HepG2 (cell line): ENCODE results near the gene UGCG. TPM values are rescaled to one million over a fixed set of nuclear protein-coding genes. Genes with fewer than 3 reads are reported as not detected.

Source experiments
- ATAC-seq: fragments of 200-7000 bp; cut with Tn5 transposase; 3 replicates; pipeline ENCODE4 v1.9.1; 2020; ENCODE audit warnings: mild to moderate bottlenecking, moderate library complexity
- BruUV-seq: library from RNA; stranded (reverse); fragments of 400-500 nt; replicated peaks from 2 replicates; lab custom pipeline; 2021; lab: Mats Ljungman, UMichigan
- CTCF ChIA-PET: fragments of 300-600 bp; formaldehyde crosslinking; extraction: SDS; loops from one replicate; lab custom pipeline; 2021; ENCODE audit warnings: low total read pairs, inconsistent platforms, low intra/inter-chr PET ratio; lab: Yijun Ruan, JAX
- POLR2A ChIA-PET: fragments of 350-600 bp; sonication (Branson Sonifier 250); formaldehyde crosslinking; loops from one replicate; lab custom pipeline; 2020; ENCODE audit warnings: antibody characterized with exemption, inconsistent platforms; lab: Yijun Ruan, JAX
- DNase-seq: peaks from one replicate; pipeline ENCODE4 v3.0.0-alpha.2; 2015; ENCODE audit warnings: low spot score
- FAIRE-seq: peaks from 3 replicates; lab custom pipeline; 2011; peaks lifted over from hg19 to GRCh38; lab: Jason Lieb, UNC
- H2AFZ ChIP-seq: one replicate; pipeline ENCODE4 v1.6.1; 2011; ENCODE audit warnings: low read length, inconsistent platforms
- H3K27ac ChIP-seq: fragments of 300-600 bp; 3 replicates; pipeline ENCODE4 v1.8.0; 2011; ENCODE audit warnings: mixed run types, mild to moderate bottlenecking, mixed read lengths, low read length, inconsistent platforms; ENCODE audit not compliant: insufficient read depth; ENCODE audit errors: extremely low read length
- H3K27me3 ChIP-seq, 2 experiments: fragments of 200-600 bp in 1 of 2; 2 replicates in 1 of 2; 3 replicates in 1 of 2; pipeline versions ENCODE4 v1.6.0 to v1.8.0; 2011; ENCODE audit warnings: low read length in 2 of 2, mild to moderate bottlenecking in 2 of 2, moderate library complexity in 2 of 2, inconsistent platforms in 1 of 2; ENCODE audit not compliant: insufficient read depth in 2 of 2, control insufficient read depth in 1 of 2
- H3K36me3 ChIP-seq, 2 experiments: fragments of 200-600 bp in 1 of 2; replicated peaks in 1 of 2; 2 replicates in 1 of 2; 3 replicates in 1 of 2; pipeline versions ENCODE4 v1.5.1 to v1.8.0; 2011; ENCODE audit warnings: low read length in 2 of 2, inconsistent platforms in 1 of 2; ENCODE audit not compliant: insufficient read depth in 2 of 2, control insufficient read depth in 1 of 2
- H3K4me1 ChIP-seq: 2 replicates; pipeline ENCODE4 v1.5.1; 2012; ENCODE audit warnings: low read length, inconsistent platforms; ENCODE audit not compliant: insufficient read depth
- H3K4me2 ChIP-seq: 2 replicates; pipeline ENCODE4 v1.6.0; 2011; ENCODE audit warnings: low read depth, low read length, inconsistent platforms
- H3K4me3 ChIP-seq, 3 experiments: fragments of 200-600 bp in 1 of 3; sonication (generic), shearing (Covaris generic) in 1 of 3; replicated peaks in 1 of 3; 2 replicates each; pipeline ENCODE4 v1.5.1; 2011 to 2016; ENCODE audit warnings: low read length in 3 of 3, inconsistent platforms in 2 of 3, low read depth in 2 of 3, mild to moderate bottlenecking in 2 of 3, control low read depth in 1 of 3, mixed read lengths in 1 of 3; ENCODE audit not compliant: insufficient read depth in 1 of 3
- H3K79me2 ChIP-seq: one replicate; pipeline ENCODE4 v1.6.1; 2011; ENCODE audit warnings: low read length, inconsistent platforms; ENCODE audit not compliant: insufficient read depth
- H3K9ac ChIP-seq: 2 replicates; pipeline ENCODE4 v1.6.0; 2011; ENCODE audit warnings: mild to moderate bottlenecking, low read depth, low read length, inconsistent platforms; ENCODE audit not compliant: insufficient read depth
- H3K9me3 ChIP-seq: 2 replicates; pipeline ENCODE4 v1.5.1; 2012; ENCODE audit warnings: mild to moderate bottlenecking, low read length
- H4K20me1 ChIP-seq: 2 replicates; pipeline ENCODE4 v1.6.0; 2011; ENCODE audit warnings: inconsistent platforms, mild to moderate bottlenecking, low read length, moderate library complexity; ENCODE audit not compliant: insufficient read depth
- ATAD3A ChIP-seq: sonication (generic); formaldehyde crosslinking; IDR thresholded peaks from 2 replicates; pipeline ENCODE4 v1.4.0; 2020; ENCODE audit warnings: missing genetic modification reagents
- DNMT1 ChIP-seq: sonication (generic); formaldehyde crosslinking; IDR thresholded peaks from 2 replicates; pipeline ENCODE4 v1.5.1; 2020; ENCODE audit warnings: mild to moderate bottlenecking, missing genetic modification reagents
- GTF2F1 ChIP-seq: fragments of 150-350 bp; IDR thresholded peaks from 2 replicates; pipeline ENCODE4 v1.6.1; 2014; ENCODE audit warnings: low read length
- HMG20A ChIP-seq: IDR thresholded peaks from 2 replicates; pipeline ENCODE4 v1.6.1; 2016; ENCODE audit warnings: borderline replicate concordance
- PLRG1 ChIP-seq: fragments of 450-650 bp; conservative IDR thresholded peaks from 2 replicates; pipeline ENCODE4 v1.6.1; 2016
- RCOR2 ChIP-seq: IDR thresholded peaks from 2 replicates; pipeline ENCODE4 v1.6.1; 2016; ENCODE audit warnings: missing biosample characterization, missing genetic modification reagents
- RFXANK ChIP-seq: IDR thresholded peaks from 2 replicates; pipeline ENCODE4 v1.6.1; 2016
- TCF12 ChIP-seq, 2 experiments: fragments of 450-650 bp in 1 of 2; sonication (generic) in 1 of 2; formaldehyde crosslinking in 1 of 2; IDR thresholded peaks; 2 replicates each; pipeline versions ENCODE4 v1.6.1 to v1.8.0; 2017 to 2022; ENCODE audit warnings: antibody characterized with exemption in 1 of 2, mild to moderate bottlenecking in 1 of 2, missing genetic modification reagents in 1 of 2, moderate library complexity in 1 of 2
- TCF7L2 ChIP-seq: IDR thresholded peaks from 2 replicates; pipeline ENCODE4 v1.6.1; 2011; ENCODE audit warnings: mild to moderate bottlenecking, low read depth, low read length, moderate library complexity
- TMF1 ChIP-seq: sonication (generic); formaldehyde crosslinking; IDR thresholded peaks from 2 replicates; pipeline ENCODE4 v1.8.1; 2022; ENCODE audit warnings: low read depth, missing genetic modification reagents
- YY1 ChIP-seq: IDR thresholded peaks from 2 replicates; pipeline ENCODE4 v1.6.1; 2011; ENCODE audit warnings: low read length, low read depth, moderate library complexity, mild to moderate bottlenecking; ENCODE audit not compliant: insufficient read depth, insufficient replicate concordance
- ZMAT3 ChIP-seq: sonication (generic); formaldehyde crosslinking; conservative IDR thresholded peaks from 2 replicates; pipeline ENCODE4 v1.7.0; 2021; ENCODE audit warnings: missing genetic modification reagents
- ZNF260 ChIP-seq: sonication (generic); formaldehyde crosslinking; IDR thresholded peaks from 2 replicates; pipeline ENCODE4 v1.4.0; 2020; ENCODE audit warnings: missing genetic modification reagents, low read depth, mild to moderate bottlenecking, borderline replicate concordance
- ZNF703 ChIP-seq: sonication (generic); formaldehyde crosslinking; IDR thresholded peaks from 2 replicates; pipeline ENCODE4 v1.5.1; 2020; ENCODE audit warnings: missing genetic modification reagents, mild to moderate bottlenecking, moderate library complexity, borderline replicate concordance
- ZNF776 ChIP-seq: sonication (generic); formaldehyde crosslinking; IDR thresholded peaks from 2 replicates; pipeline ENCODE4 v1.4.0; 2020; ENCODE audit warnings: mild to moderate bottlenecking, missing genetic modification reagents
- WGBS: methylation state at CpG from one replicate; pipeline ENCODE4 v1.1.6; 2017; ENCODE audit warnings: low lambda C conversion rate; 5-methylcytosine and 5-hydroxymethylcytosine counted together
- in situ Hi-C: cut with HindIII; loops from 2 replicates; pipeline ENCODE4 v1.10.0; 2017; ENCODE audit warnings: low pct_unique_long_range_greater_than_20kb; ENCODE audit not compliant: extremely low pct_ligation_motif_present
- intact Hi-C: fragments of 100-400 bp; cut with micrococcal nuclease; formaldehyde crosslinking; loops from one replicate; pipeline ENCODE4 v1.10.0; 2022; ENCODE audit not compliant: unreplicated experiment
- polyA plus RNA-seq, 8 experiments: library from polyadenylated mRNA; depleted of rRNA in 3 of 8; stranded (reverse) in 7 of 8; unstranded in 1 of 8; fragments of >200 nt; fragmentation: Illumina TruSeq in 4 of 8; extraction: Trizol in 4 of 8; gene quantifications; 2 replicates each; pipeline versions ENCODE4 v1.2.1 to v1.2.3, GENCODE V29; 2011 to 2016; ENCODE audit warnings: low read depth in 4 of 8, missing spikeins in 1 of 8, mixed read lengths in 1 of 8; ENCODE audit not compliant: insufficient read depth in 1 of 8
- total RNA-seq, 5 experiments: library from RNA; depleted of rRNA; stranded (reverse); fragments of >200 nt; fragmentation: Illumina TruSeq; extraction: Trizol; gene quantifications; 2 replicates each; pipeline ENCODE4 v1.2.3, GENCODE V29; 2016; ENCODE audit warnings: low read depth in 1 of 5
- TF ChIP-seq, protein P1 (sequence below): sonication (generic); formaldehyde crosslinking; IDR thresholded peaks from 2 replicates; pipeline ENCODE4 v1.5.1; 2020; ENCODE audit warnings: missing genetic modification reagents, mild to moderate bottlenecking, borderline replicate concordance
- TF ChIP-seq, protein P2 (sequence below): IDR thresholded peaks from 2 replicates; pipeline ENCODE4 v1.4.0; 2020; ENCODE audit warnings: mild to moderate bottlenecking, missing genetic modification reagents
- TF ChIP-seq, protein P3 (sequence below): sonication (generic); formaldehyde crosslinking; IDR thresholded peaks from 2 replicates; pipeline ENCODE4 v1.5.0; 2020; ENCODE audit warnings: mild to moderate bottlenecking, low read depth, missing genetic modification reagents, borderline replicate concordance
- TF ChIP-seq, protein P4 (sequence below): sonication (generic); formaldehyde crosslinking; IDR thresholded peaks from 2 replicates; pipeline ENCODE4 v1.8.1; 2023; ENCODE audit warnings: missing genetic modification reagents, inconsistent platforms, borderline replicate concordance

UGCG gene
- total and polyA plus RNA-seq, 2 of the 13 experiments (the other 11 are each of a cell fraction or from before 2014, with no cell fraction given): 10.5 to 13.9 TPM

DNA sequence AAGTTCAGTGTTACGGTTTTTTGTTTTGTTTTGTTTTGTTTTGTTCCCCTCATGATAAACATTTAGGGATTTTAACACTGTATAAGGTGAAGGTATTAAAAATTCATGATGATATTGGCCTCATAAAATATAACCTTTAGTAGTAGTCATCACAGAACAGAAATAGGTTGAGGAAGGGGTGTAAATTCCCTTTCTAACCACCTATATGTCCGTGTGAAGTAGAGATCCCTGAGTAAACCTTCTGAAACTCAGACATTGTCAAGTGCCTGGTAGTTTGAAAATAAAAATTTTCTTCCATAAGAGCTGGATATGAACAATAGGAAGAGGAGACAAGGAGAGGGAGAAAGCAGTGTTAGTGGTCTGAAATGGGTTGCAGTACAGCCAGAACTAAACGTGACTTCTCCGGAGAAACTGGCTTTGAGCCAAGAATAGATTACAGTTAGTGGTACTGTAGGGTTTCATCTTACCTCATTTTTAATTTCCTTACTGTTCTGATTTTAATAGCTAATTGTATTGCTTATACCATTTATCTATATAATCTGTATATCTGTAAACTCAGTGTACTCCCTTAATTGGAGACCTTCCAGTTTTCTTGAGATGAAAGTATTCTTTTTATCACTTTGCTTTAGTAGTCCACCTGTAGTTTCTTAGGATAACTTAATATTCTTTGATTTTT lies 18.3 kb downstream of the UGCG start (continued):
- TF ChIP-seq, protein P1, sequence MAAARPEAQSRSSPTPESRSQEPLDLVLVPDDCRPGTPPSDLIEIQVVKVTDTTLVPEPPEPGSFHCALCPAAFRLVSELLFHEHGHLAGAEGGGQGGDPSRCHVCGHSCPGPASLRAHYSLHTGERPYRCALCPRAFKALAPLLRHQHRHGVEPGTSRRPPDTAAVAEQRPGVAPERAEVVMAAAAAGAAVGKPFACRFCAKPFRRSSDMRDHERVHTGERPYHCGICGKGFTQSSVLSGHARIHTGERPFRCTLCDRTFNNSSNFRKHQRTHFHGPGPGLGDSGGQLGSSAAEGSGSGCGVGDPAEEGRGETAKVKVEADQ: no peak
- no peak for TF ChIP-seq ZNF776 (CRISPR knock-in tag)
- no peak for TF ChIP-seq DNMT1 (CRISPR knock-in tag)
- TF ChIP-seq, protein P2, sequence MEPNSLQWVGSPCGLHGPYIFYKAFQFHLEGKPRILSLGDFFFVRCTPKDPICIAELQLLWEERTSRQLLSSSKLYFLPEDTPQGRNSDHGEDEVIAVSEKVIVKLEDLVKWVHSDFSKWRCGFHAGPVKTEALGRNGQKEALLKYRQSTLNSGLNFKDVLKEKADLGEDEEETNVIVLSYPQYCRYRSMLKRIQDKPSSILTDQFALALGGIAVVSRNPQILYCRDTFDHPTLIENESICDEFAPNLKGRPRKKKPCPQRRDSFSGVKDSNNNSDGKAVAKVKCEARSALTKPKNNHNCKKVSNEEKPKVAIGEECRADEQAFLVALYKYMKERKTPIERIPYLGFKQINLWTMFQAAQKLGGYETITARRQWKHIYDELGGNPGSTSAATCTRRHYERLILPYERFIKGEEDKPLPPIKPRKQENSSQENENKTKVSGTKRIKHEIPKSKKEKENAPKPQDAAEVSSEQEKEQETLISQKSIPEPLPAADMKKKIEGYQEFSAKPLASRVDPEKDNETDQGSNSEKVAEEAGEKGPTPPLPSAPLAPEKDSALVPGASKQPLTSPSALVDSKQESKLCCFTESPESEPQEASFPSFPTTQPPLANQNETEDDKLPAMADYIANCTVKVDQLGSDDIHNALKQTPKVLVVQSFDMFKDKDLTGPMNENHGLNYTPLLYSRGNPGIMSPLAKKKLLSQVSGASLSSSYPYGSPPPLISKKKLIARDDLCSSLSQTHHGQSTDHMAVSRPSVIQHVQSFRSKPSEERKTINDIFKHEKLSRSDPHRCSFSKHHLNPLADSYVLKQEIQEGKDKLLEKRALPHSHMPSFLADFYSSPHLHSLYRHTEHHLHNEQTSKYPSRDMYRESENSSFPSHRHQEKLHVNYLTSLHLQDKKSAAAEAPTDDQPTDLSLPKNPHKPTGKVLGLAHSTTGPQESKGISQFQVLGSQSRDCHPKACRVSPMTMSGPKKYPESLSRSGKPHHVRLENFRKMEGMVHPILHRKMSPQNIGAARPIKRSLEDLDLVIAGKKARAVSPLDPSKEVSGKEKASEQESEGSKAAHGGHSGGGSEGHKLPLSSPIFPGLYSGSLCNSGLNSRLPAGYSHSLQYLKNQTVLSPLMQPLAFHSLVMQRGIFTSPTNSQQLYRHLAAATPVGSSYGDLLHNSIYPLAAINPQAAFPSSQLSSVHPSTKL: no peak
- TF ChIP-seq, protein P3, sequence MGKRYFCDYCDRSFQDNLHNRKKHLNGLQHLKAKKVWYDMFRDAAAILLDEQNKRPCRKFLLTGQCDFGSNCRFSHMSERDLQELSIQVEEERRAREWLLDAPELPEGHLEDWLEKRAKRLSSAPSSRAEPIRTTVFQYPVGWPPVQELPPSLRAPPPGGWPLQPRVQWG (CRISPR knock-in tag): no peak
- TF ChIP-seq TCF7L2: no peak

DNA sequence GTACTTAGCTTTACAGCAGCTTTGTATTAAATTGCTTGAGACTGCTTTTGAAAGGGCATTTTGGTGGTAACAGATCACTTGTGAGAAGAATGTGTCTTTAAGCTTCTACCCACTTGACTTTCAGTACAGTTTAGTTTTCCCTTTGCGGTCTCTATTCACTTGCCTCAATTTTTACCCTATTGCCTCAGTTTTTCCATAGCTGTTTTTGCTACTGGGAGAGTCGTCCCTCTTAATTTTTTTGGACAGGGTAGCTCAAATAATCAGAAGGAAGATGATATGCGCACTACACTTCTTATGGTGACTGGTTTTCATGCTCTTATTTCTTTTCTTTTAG lies 18.8 kb downstream of the UGCG start:
- Histone ChIP-seq H2AFZ (no peak overlapping the region), H3K27ac (no peak overlapping the region), H3K4me1 (peaks cover 16% of the 10 kb centered on the region), H3K4me3 (no peak overlapping the region)
- POLR2A ChIA-PET: no interaction called here
- in situ Hi-C loops: no loop called here
- 94% methylated on average over 3 of the region's 3 CpGs for WGBS
- TF ChIP-seq TMF1 (CRISPR knock-in tag): no peak
- no peak for TF ChIP-seq ZNF703 (CRISPR knock-in tag)
- TF ChIP-seq HMG20A (CRISPR knock-in tag): no peak
- TF ChIP-seq RCOR2 (CRISPR knock-in tag): no peak
- no peak for TF ChIP-seq ATAD3A
- TF ChIP-seq PLRG1: no peak
- no peak for TF ChIP-seq TCF12 (IDR thresholded peaks at IDR 0.05)
- no peak for TF ChIP-seq TCF12 (CRISPR knock-in tag; IDR thresholded peaks at IDR 0.05)
- TF ChIP-seq, protein P4, sequence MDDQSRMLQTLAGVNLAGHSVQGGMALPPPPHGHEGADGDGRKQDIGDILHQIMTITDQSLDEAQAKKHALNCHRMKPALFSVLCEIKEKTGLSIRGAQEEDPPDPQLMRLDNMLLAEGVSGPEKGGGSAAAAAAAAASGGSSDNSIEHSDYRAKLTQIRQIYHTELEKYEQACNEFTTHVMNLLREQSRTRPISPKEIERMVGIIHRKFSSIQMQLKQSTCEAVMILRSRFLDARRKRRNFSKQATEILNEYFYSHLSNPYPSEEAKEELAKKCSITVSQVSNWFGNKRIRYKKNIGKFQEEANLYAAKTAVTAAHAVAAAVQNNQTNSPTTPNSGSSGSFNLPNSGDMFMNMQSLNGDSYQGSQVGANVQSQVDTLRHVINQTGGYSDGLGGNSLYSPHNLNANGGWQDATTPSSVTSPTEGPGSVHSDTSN (CRISPR knock-in tag): no peak
- TF ChIP-seq GTF2F1: no peak
- TF ChIP-seq RFXANK (CRISPR knock-in tag): no peak
- TF ChIP-seq ZMAT3 (CRISPR knock-in tag): no peak
- no peak for TF ChIP-seq ZNF260 (CRISPR knock-in tag)
- TF ChIP-seq YY1: no peak
- TF ChIP-seq, all 625 proteins: peak for 0
- H3K4me2 ChIP-seq: no peak overlapping the region
- no peak overlapping the region for H3K9ac ChIP-seq
- intact Hi-C loops: no loop called here
- FAIRE-seq: no peak
- peaks cover 32% of the 10 kb centered on the region for H3K79me2 ChIP-seq
- H3K36me3 ChIP-seq: peaks cover 0 to 9% of the 10 kb centered on the region in 2 experiments; a peak in 2 of 5 replicates
- no peaks in the 10 kb centered on the region for H3K27me3 ChIP-seq
- CTCF ChIA-PET: no interaction called here
- H4K20me1 ChIP-seq: no peaks in the 10 kb centered on the region
- ATAC-seq: no peak
- H3K9me3 ChIP-seq: no peaks in the 10 kb centered on the region
- BruUV-seq: no TSS peak
- DNase-seq: no peak
